GM10266 (cell line): ENCODE measurements around the gene DPEP2NB.
"Not testable (repeated sequence)": the region's sequence is repeated elsewhere in the genome, so short reads cannot be mapped to it uniquely, and the experiment has no call there.

Source experiments
- DNase-seq: peaks from one replicate; pipeline ENCODE4 v3.0.0; 2012; ENCODE audit errors: extremely low spot score
- TF ChIP-seq, protein P1 (sequence below): IDR thresholded peaks from 2 replicates; pipeline ENCODE4 v1.5.1; 2012; ENCODE audit warnings: mild to moderate bottlenecking, low read depth; ENCODE audit not compliant: control insufficient read depth, insufficient read depth; ENCODE audit errors: missing control alignments

The DPEP2NB gene

GRCh38 chr16:68031951-68032350 is 16.2 kb upstream of the DPEP2NB start:
- DNase-seq: no peak
- TF ChIP-seq, protein P1, sequence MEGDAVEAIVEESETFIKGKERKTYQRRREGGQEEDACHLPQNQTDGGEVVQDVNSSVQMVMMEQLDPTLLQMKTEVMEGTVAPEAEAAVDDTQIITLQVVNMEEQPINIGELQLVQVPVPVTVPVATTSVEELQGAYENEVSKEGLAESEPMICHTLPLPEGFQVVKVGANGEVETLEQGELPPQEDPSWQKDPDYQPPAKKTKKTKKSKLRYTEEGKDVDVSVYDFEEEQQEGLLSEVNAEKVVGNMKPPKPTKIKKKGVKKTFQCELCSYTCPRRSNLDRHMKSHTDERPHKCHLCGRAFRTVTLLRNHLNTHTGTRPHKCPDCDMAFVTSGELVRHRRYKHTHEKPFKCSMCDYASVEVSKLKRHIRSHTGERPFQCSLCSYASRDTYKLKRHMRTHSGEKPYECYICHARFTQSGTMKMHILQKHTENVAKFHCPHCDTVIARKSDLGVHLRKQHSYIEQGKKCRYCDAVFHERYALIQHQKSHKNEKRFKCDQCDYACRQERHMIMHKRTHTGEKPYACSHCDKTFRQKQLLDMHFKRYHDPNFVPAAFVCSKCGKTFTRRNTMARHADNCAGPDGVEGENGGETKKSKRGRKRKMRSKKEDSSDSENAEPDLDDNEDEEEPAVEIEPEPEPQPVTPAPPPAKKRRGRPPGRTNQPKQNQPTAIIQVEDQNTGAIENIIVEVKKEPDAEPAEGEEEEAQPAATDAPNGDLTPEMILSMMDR: no peak

DNA sequence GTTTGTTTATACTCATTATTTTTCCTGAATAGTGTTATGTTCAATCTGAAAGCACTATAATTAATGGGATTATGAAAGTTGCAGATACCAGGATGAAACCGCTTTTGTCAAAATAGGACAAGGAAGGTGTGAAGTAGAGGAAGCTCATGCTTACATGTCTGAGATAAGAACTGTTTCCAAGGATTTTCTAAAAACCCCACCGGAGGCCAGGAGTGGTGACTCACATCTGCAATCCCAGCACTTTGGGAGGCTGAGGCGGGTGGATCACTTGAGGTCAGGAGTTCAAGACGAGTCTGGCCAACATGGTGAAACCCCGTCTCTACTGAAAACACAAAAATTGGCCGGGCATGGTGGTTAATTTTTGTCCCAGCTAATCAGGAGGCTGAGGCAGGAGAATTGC is 14.4 kb upstream of the DPEP2NB start:
- DNase-seq: not testable (repeated sequence)

DNA sequence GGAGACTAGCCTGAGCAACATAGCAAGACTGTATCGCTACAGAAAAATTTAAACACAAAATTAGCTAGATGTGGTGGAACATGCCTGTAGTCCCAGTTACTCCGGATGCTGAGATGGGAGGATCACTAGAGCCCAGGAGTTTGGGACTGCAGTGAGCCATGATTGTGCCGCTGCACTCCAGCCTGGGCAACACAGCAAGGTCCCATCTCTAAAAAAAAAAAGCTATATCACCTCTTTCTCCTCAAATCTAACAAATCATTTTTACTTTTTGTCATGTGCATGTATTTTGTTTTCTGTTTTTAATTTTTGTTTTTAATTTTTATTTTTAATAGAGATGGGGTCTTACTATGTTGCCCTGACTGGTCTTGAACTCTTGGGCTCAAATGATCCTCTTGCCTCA is 13.3 kb upstream of the DPEP2NB start:
- TF ChIP-seq, protein P1: no peak
- DNase-seq: no peak

- DNase-seq: peak; percentile 90
- TF ChIP-seq, protein P1: no peak
These were observed 7.2 kb upstream of the DPEP2NB start, which contains the start of the genes DDX28 and DUS2 for GRCh38 chr16:68022728-68023537. TSS of gene DDX28 (minus strand) at chr16:68023232. CDS start at chr16:68023202, 30 bp downstream. TSS of gene DUS2 (plus strand) at chr16:68023284. CDS start at chr16:68038024, 14,740 bp downstream.

- TF ChIP-seq, protein P1: no peak
- peak; percentile 33 for DNase-seq
These were observed 6.6 kb upstream of the DPEP2NB start for GRCh38 chr16:68022278-68022727.

- DNase-seq: no peak
- TF ChIP-seq, protein P1: no peak
These were observed 5.8 kb upstream of the DPEP2NB start for GRCh38 chr16:68021490-68021889.

GRCh38 chr16:68019167-68019680 is 3.5 kb upstream of the DPEP2NB start:
- DNase-seq: no peak
- TF ChIP-seq, protein P1: no peak

- DNase-seq: no peak
- TF ChIP-seq, protein P1: no peak
These were observed 2.3 kb downstream of the DPEP2NB start for GRCh38 chr16:68013440-68013839.

DNA sequence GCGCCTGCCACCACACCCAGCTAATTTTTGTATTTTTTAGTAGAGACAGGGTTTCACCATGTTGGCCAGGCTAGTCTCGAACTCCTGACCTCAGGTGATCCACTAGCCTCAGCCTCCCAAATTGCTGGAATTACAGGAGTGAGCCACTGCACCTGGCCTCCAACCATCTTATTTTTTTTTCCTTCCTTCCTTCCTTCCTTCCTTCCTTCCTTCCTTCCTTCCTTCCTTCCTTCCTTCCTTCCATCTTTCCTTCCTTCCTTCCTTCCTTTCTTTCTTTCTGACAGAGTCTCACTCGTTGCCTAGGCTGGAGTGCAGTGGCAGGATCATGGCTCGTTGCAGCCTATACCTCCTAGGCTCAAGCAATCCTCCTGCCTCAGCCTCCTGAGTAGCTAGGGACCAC is 5.8 kb downstream of the DPEP2NB start:
- not testable (repeated sequence) for DNase-seq
